ENCODE data around the gene GMPS.

Gene GMPS

DNA sequence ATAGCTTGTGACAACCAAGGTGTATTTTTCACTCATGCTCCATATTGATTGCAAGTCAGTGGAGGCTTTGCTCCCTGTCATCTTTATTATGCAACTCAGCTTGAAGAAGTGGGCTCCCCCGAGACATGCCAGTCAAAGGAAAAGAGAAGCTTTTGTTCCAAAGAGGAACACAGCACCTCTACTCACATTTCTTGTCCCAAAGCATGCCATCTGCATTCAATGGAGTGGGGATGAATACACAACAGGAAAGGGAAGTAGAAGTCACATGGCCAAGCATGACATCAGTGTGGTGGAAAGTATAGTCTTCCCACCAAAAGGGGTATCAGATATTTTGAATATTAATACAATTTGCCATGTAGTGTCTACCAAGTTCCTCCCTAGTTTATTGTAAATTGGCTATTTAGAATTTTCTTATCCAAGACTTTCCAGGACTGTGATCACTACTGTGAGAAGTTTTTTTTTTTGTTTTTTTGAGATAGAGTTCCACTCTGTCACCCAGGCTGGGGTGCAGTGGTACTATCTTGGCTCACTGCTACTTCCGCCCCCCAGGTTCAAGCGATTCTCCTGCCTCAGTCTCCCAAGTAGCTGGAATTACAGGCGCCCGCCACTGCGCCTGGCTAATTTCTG is 114.5 kb downstream of the GMPS start:
- no peak for ATAC-seq
- Mint-ChIP-seq H3K27ac (no peak overlapping the region), H3K36me3 (no peaks in the 10 kb centered on the region), H3K27me3 (peaks cover 17% of the 10 kb centered on the region), H3K4me3 (no peak overlapping the region), H3K9me3 (no peaks in the 10 kb centered on the region), H3K4me1 (no peaks in the 10 kb centered on the region)

DNA sequence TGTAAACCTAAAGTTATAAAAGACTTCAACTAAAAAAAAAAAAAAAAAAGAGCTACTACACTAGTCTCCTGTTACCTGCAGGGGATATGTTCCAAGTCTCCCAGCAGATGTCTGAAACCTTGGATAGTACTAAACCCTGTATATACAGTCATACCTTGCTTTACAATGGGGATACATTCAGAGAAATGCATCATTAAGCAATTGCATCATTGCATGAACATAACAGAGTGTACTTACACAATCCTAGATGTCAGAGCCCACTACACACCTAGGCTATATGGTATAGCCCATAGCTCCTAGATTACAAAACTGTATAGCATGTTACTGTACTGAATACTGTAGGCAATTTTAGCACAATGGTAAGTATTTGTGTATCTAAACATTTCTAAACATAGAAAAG is 119.1 kb downstream of the GMPS start:
- Mint-ChIP-seq H3K9me3 (no peaks in the 10 kb centered on the region), H3K4me3 (no peak overlapping the region), H3K36me3 (no peaks in the 10 kb centered on the region), H3K27ac (no peak overlapping the region), H3K4me1 (no peaks in the 10 kb centered on the region), H3K27me3 (peaks cover 17% of the 10 kb centered on the region)
- ATAC-seq, result no peak

DNA sequence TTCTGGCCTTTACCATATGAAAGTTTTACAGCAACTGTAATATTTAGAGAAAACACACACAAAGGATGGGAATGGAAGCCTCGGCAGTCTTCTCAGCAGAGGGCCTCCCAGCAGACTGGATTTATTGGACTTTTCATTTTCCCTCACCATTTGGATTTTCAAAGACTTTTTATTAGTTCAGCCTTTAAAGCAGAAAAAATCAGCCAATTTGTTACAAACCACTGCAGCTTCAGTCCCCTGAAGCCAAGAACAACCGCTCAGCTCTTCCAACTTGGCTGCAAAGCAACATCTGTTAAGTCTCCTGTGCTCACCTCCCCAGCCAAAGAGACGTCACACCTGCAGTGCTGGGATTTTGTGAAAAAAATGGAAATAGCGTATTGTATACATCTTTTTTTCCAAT is 120.8 kb downstream of the GMPS start:
- peaks cover 14% of the 10 kb centered on the region for H3K27me3 Mint-ChIP-seq
- ATAC-seq, result no peak
- H3K27ac Mint-ChIP-seq, result no peak overlapping the region
- no peaks in the 10 kb centered on the region for H3K9me3 Mint-ChIP-seq
- H3K4me3 Mint-ChIP-seq, result no peak overlapping the region
- no peaks in the 10 kb centered on the region for H3K36me3 Mint-ChIP-seq
- H3K4me1 Mint-ChIP-seq, result no peaks in the 10 kb centered on the region

DNA sequence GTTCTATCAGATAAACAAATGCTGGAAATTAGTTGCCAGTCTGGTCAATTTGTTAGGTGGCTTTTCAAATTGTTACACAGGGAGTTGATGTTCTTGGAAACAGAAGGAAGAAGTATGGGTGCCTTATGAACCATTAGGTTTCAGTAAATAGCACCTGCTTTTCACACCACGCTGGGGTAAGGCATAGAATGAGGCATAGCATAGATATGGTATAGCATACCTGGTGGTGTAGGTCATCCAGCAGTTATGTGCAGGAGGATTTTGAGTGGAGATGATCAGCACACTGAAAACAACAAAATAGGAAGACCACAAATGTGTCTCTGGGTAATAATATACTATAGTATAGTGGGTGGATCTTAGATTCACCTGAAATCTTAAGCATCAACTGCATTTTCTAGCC is 121.4 kb downstream of the GMPS start:
- no peak overlapping the region for H3K4me3 Mint-ChIP-seq
- H3K4me1 Mint-ChIP-seq, result no peaks in the 10 kb centered on the region
- H3K27me3 Mint-ChIP-seq, result peaks cover 8% of the 10 kb centered on the region
- no peak for ATAC-seq
- H3K27ac Mint-ChIP-seq, result no peak overlapping the region
- no peaks in the 10 kb centered on the region for H3K36me3 Mint-ChIP-seq
- no peaks in the 10 kb centered on the region for H3K9me3 Mint-ChIP-seq
